OCI-LY1 (cell line): ENCODE data around the gene USP15.
"Not testable (repeated sequence)": the region's sequence is repeated elsewhere in the genome, so short reads cannot be mapped to it uniquely, and the experiment has no call there.

Experiments
- H2AFZ ChIP-seq: fragments of 200-600 bp; sonication (generic), shearing (Covaris generic); 2 replicates; pipeline ENCODE4 v1.6.0; 2014; ENCODE audit warnings: antibody characterized with exemption, mild to moderate bottlenecking, low read length
- H3F3A ChIP-seq: fragments of 200-600 bp; sonication (generic), shearing (Covaris generic); 2 replicates; pipeline ENCODE4 v1.6.0; 2014; ENCODE audit warnings: mild to moderate bottlenecking, antibody characterized with exemption, low read length, moderate library complexity; ENCODE audit not compliant: insufficient read depth
- H3K27ac ChIP-seq: fragments of 200-600 bp; sonication (generic); 2 replicates; pipeline ENCODE4 v1.5.1; 2014; ENCODE audit warnings: low read length, mixed run types, mild to moderate bottlenecking, low read depth; ENCODE audit not compliant: poor library complexity, severe bottlenecking
- H3K27me3 ChIP-seq: fragments of 200-600 bp; sonication (generic); 2 replicates; pipeline ENCODE4 v1.6.0; 2014; ENCODE audit warnings: antibody characterized with exemption, mild to moderate bottlenecking, low read length, moderate library complexity; ENCODE audit not compliant: insufficient read depth
- H3K36me3 ChIP-seq: fragments of 200-600 bp; sonication (generic); 2 replicates; pipeline ENCODE4 v1.6.1; 2014; ENCODE audit warnings: mild to moderate bottlenecking, antibody characterized with exemption, low read length, moderate library complexity, mixed read lengths; ENCODE audit not compliant: insufficient read depth
- H3K4me1 ChIP-seq: fragments of 200-600 bp; sonication (generic); 2 replicates; pipeline ENCODE4 v1.5.1; 2014; ENCODE audit warnings: mild to moderate bottlenecking, low read length, moderate library complexity; ENCODE audit not compliant: insufficient read depth, severe bottlenecking
- H3K4me2 ChIP-seq: fragments of 200-600 bp; sonication (generic), shearing (Covaris generic); 2 replicates; pipeline ENCODE4 v1.6.1; 2014; ENCODE audit warnings: low read length
- H3K4me3 ChIP-seq: fragments of 200-600 bp; sonication (generic); 2 replicates; pipeline ENCODE4 v1.5.1; 2014; ENCODE audit warnings: low read length, low read depth, mild to moderate bottlenecking, mixed read lengths; ENCODE audit not compliant: poor library complexity, severe bottlenecking
- H3K79me2 ChIP-seq: fragments of 200-600 bp; shearing (Covaris generic); 2 replicates; pipeline ENCODE4 v1.6.1; 2016; ENCODE audit warnings: mixed run types, low read length, mixed read lengths; ENCODE audit not compliant: insufficient read depth
- H3K9ac ChIP-seq: fragments of 200-600 bp; sonication (generic), shearing (Covaris generic); 2 replicates; pipeline ENCODE4 v1.6.1; 2014; ENCODE audit warnings: mild to moderate bottlenecking, low read length, mixed read lengths
- H3K9me2 ChIP-seq: fragments of 200-600 bp; sonication (generic), shearing (Covaris generic); 2 replicates; pipeline ENCODE4 v1.6.1; 2014; ENCODE audit warnings: low read depth, mild to moderate bottlenecking, low read length, mixed read lengths
- H3K9me3 ChIP-seq: fragments of 200-600 bp; shearing (Covaris generic); 2 replicates; pipeline ENCODE4 v1.6.1; 2014; ENCODE audit warnings: low read length, mixed read lengths
- H4K20me1 ChIP-seq: fragments of 200-600 bp; sonication (generic), shearing (Covaris generic); 2 replicates; pipeline ENCODE4 v1.6.0; 2016; ENCODE audit warnings: mild to moderate bottlenecking, low read length; ENCODE audit not compliant: insufficient read depth
- CTCF ChIP-seq: fragments of 200-600 bp; sonication (generic), shearing (Covaris generic); IDR thresholded peaks from 2 replicates; pipeline ENCODE4 v1.5.1; 2017; ENCODE audit warnings: mild to moderate bottlenecking, antibody characterized with exemption, low read length, moderate library complexity, mixed read lengths
- EZH2 ChIP-seq: fragments of 200-600 bp; sonication (generic), shearing (Covaris generic); IDR thresholded peaks from 2 replicates; pipeline ENCODE4 v1.8.0; 2017; ENCODE audit warnings: borderline replicate concordance, mixed run types, mild to moderate bottlenecking, antibody characterized with exemption, low read length, moderate library complexity, mixed read lengths

Gene USP15

GRCh38 chr12:62459976-62460375, 199.8 kb downstream of the USP15 start:
- Histone ChIP-seq H4K20me1 (no peaks in the 10 kb centered on the region), H3K27ac (no peak overlapping the region), H3K4me3 (no peak overlapping the region), H3K27me3 (no peaks in the 10 kb centered on the region), H3K4me1 (no peaks in the 10 kb centered on the region), H3K9ac (no peak overlapping the region), H3F3A (no peaks in the 10 kb centered on the region), H3K9me3 (peaks cover 14% of the 10 kb centered on the region), H3K4me2 (no peak overlapping the region), H2AFZ (no peak overlapping the region), H3K9me2 (no peaks in the 10 kb centered on the region), H3K79me2 (no peaks in the 10 kb centered on the region), H3K36me3 (no peaks in the 10 kb centered on the region)
- TF ChIP-seq EZH2 (no peak), CTCF (no peak)

- H3K4me2 ChIP-seq, H3K9ac ChIP-seq, H2AFZ ChIP-seq, H3K36me3 ChIP-seq, H3F3A ChIP-seq, H3K27me3 ChIP-seq, H3K9me2 ChIP-seq, H3K4me1 ChIP-seq, H3K79me2 ChIP-seq, H3K4me3 ChIP-seq, H3K27ac ChIP-seq, H4K20me1 ChIP-seq: not testable (repeated sequence)
- H3K9me3 ChIP-seq: peaks cover 14% of the 10 kb centered on the region
Observed at GRCh38 chr12:62461171-62461837, 201.1 kb downstream of the USP15 start.

GRCh38 chr12:62463252-62463651, 203.0 kb downstream of the USP15 start:
- H3F3A ChIP-seq, H3K27me3 ChIP-seq, H2AFZ ChIP-seq, H3K27ac ChIP-seq, H3K9me2 ChIP-seq, H4K20me1 ChIP-seq, H3K4me2 ChIP-seq, H3K4me3 ChIP-seq, H3K9ac ChIP-seq, H3K36me3 ChIP-seq: not testable (repeated sequence)
- peaks cover 14% of the 10 kb centered on the region for H3K9me3 ChIP-seq
- peaks cover 15% of the 10 kb centered on the region for H3K79me2 ChIP-seq
- peaks cover 15% of the 10 kb centered on the region for H3K4me1 ChIP-seq
